ENCODE results near the gene RFX8.
"Not testable (repeated sequence)": the region's sequence is repeated elsewhere in the genome, so short reads cannot be mapped to it uniquely, and the experiment has no call there.

Gene RFX8

DNA sequence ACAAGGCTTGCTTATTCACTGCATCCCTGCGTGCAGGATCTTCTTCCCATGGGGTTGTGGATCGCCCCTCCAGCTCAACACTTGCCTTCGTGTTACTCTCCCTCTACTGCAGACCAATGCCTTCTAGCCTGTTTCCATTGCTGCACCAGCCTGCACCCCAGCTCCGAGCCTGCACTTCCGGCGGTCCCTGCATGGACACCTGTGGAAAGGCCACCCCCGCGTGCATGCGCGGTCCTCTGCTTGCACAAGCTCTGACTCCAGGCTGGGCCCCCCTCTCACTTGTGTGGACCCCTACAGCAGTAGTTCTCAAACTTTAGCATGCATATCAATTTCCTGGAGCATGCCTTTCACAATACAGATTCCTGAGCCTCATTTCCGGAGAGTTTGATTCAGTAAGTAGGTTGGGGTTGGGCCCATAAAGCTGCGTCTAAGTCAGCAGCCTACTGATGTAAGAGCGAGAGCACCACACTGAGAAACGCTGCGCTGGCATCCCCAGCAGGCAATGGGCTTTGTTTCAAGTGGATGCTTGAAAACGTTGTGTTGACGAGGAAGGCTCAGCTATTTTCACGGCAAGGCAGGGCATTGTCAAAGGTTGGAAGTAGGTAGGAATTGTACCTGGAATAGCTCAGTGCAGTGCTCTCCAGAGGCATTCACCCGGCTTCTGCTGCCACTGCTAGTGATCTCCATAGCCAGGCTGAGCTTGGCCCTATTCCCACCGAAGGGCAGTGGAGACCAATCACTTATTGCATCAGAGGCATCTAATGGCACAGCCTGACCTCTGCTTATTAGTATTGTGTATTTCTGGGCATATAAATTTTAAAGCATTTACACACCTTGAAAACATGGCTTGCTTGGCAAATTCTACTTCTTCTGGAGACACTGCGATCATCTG is 120.2 kb downstream of the RFX8 start:
- H3K4me2 ChIP-seq (ENCODE audit: low read depth, low read length, poor library complexity, severe bottlenecking) = no peak overlapping the region
- H3F3A ChIP-seq (ENCODE audit: insufficient read depth) = no peaks in the 10 kb centered on the region
- no peak overlapping the region for H2AFZ ChIP-seq (ENCODE audit: low read depth, low read length, severe bottlenecking)
- no peaks in the 10 kb centered on the region for H3K9me2 ChIP-seq (replicated peaks; ENCODE audit: insufficient read depth, low read length)
- H3K36me3 ChIP-seq (ENCODE audit: low read length) = no peaks in the 10 kb centered on the region
- H3K9ac ChIP-seq (ENCODE audit: low read length) = no peak overlapping the region
- H4K20me1 ChIP-seq (ENCODE audit: low read depth, low read length) = no peaks in the 10 kb centered on the region
- TF ChIP-seq, protein P1, sequence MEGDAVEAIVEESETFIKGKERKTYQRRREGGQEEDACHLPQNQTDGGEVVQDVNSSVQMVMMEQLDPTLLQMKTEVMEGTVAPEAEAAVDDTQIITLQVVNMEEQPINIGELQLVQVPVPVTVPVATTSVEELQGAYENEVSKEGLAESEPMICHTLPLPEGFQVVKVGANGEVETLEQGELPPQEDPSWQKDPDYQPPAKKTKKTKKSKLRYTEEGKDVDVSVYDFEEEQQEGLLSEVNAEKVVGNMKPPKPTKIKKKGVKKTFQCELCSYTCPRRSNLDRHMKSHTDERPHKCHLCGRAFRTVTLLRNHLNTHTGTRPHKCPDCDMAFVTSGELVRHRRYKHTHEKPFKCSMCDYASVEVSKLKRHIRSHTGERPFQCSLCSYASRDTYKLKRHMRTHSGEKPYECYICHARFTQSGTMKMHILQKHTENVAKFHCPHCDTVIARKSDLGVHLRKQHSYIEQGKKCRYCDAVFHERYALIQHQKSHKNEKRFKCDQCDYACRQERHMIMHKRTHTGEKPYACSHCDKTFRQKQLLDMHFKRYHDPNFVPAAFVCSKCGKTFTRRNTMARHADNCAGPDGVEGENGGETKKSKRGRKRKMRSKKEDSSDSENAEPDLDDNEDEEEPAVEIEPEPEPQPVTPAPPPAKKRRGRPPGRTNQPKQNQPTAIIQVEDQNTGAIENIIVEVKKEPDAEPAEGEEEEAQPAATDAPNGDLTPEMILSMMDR (IDR thresholded peaks at IDR 0.05; ENCODE audit: insufficient read depth, low read length, poor library complexity, severe bottlenecking) = no peak
- no peak for TF ChIP-seq EZH2phosphoT487 (conservative IDR thresholded peaks at IDR 0.05; ENCODE audit: low read length)
- H3K9me3 ChIP-seq (ENCODE audit: insufficient read depth, low read length) = no peaks in the 10 kb centered on the region
- no peak overlapping the region for H3K27ac ChIP-seq (ENCODE audit: low read depth, low read length)
- no peaks in the 10 kb centered on the region for H3K79me2 ChIP-seq (ENCODE audit: insufficient read depth, low read length)
- no peak overlapping the region for H3K4me3 ChIP-seq (ENCODE audit: insufficient read depth, low read length, poor library complexity, severe bottlenecking)
- no peaks in the 10 kb centered on the region for H3K27me3 ChIP-seq (ENCODE audit: low read length)

DNA sequence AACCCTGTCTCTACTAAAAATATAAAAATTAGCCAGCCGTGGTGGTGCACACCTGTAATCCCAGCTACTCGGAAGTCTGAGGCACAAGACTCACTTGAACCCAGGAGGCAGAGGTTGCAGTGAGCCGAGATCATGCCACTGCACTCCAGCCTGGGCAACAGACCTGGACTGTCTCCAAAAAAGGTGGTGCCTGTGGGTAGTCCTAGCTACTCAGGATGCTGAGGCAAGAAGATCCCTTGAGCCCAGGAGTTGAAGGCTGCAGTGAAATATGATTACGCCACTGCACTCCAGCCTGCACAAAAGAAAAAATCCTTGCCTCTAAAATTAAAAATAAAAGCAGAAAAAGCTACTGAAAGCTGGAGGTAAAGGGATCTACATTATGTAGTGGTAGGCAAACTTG is 122.3 kb downstream of the RFX8 start:
- H3K9ac ChIP-seq (ENCODE audit: low read length); H3K27me3 ChIP-seq (ENCODE audit: low read length); H3K27ac ChIP-seq (ENCODE audit: low read depth, low read length); H4K20me1 ChIP-seq (ENCODE audit: low read depth, low read length); H3K79me2 ChIP-seq (ENCODE audit: insufficient read depth, low read length); H3K9me2 ChIP-seq (replicated peaks; ENCODE audit: insufficient read depth, low read length); H3K36me3 ChIP-seq (ENCODE audit: low read length); H3K4me3 ChIP-seq (ENCODE audit: insufficient read depth, low read length, poor library complexity, severe bottlenecking); H3F3A ChIP-seq (ENCODE audit: insufficient read depth); H3K4me2 ChIP-seq (ENCODE audit: low read depth, low read length, poor library complexity, severe bottlenecking); H2AFZ ChIP-seq (ENCODE audit: low read depth, low read length, severe bottlenecking); H3K9me3 ChIP-seq (ENCODE audit: insufficient read depth, low read length): not testable (repeated sequence)

DNA sequence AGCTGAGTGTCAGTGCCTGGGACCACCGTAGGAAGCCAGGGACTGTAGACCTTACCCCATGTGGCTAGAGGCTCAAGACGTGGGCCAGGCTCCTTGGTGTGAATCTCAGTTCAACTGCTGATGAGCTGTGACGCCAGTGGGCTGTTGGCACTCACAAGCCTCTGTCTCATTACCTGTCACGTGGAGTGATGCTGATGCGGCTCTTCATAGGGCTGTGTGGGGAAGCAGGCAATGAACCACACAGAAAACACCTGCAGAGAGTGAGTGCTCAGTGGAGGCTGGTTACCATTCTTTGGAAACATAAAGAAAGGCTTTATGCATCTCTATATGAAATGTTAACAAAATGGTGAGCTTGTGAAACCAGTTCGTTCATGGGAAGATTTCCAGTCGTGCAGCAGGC is 123.7 kb downstream of the RFX8 start:
- Histone ChIP-seq H3K27ac (ENCODE audit: low read depth, low read length) (no peak overlapping the region), H3K4me2 (ENCODE audit: low read depth, low read length, poor library complexity, severe bottlenecking) (no peak overlapping the region), H2AFZ (ENCODE audit: low read depth, low read length, severe bottlenecking) (no peak overlapping the region), H3K4me3 (ENCODE audit: insufficient read depth, low read length, poor library complexity, severe bottlenecking) (no peak overlapping the region), H3K79me2 (ENCODE audit: insufficient read depth, low read length) (no peaks in the 10 kb centered on the region), H3K36me3 (ENCODE audit: low read length) (no peaks in the 10 kb centered on the region), H3K9me2 (replicated peaks; ENCODE audit: insufficient read depth, low read length) (no peaks in the 10 kb centered on the region), H3K27me3 (ENCODE audit: low read length) (no peaks in the 10 kb centered on the region), H3F3A (ENCODE audit: insufficient read depth) (no peaks in the 10 kb centered on the region), H4K20me1 (ENCODE audit: low read depth, low read length) (no peaks in the 10 kb centered on the region), H3K9ac (ENCODE audit: low read length) (no peak overlapping the region), H3K9me3 (ENCODE audit: insufficient read depth, low read length) (no peaks in the 10 kb centered on the region)
- TF ChIP-seq EZH2phosphoT487 (conservative IDR thresholded peaks at IDR 0.05; ENCODE audit: low read length) = no peak
- TF ChIP-seq, protein P1 (IDR thresholded peaks at IDR 0.05; ENCODE audit: insufficient read depth, low read length, poor library complexity, severe bottlenecking) = no peak

DNA sequence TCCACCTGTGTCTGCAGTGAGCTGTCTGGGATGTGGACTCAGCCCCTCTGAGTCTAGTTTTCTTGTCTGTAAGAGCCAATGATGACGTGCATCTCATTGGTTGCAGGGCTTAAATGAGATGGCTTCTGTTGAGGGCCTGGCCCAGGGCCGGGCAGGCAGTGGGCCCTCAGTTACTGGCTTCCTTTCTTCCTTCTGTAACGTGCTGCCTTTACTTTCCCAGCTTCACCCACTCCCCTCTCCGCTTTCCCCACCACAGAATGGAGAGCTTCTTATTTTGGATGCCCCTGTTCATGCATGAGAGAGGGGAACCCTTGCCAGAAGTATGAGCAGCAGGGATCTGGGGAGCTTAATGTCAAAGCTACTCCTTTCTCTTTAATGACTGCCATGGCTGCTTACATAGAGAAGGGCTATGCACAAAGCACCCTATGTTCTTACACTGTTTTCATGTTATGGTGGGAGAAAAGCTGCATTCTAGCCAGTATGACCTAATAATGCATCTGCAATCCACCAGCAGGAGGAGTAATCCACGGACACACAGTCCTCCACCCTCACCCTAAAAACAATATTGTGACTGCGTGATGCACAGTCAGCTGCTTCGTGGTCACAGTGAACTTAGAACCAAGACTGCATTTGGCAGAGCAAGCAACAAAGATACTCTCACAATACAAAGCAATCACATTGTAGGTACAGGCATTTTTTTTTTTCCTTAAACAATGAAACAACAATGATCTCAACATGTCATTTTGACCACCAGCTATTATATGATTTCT is 124.8 kb downstream of the RFX8 start:
- no peak overlapping the region for H3K4me3 ChIP-seq (ENCODE audit: insufficient read depth, low read length, poor library complexity, severe bottlenecking)
- H2AFZ ChIP-seq (ENCODE audit: low read depth, low read length, severe bottlenecking) = no peak overlapping the region
- no peak overlapping the region for H3K9ac ChIP-seq (ENCODE audit: low read length)
- no peaks in the 10 kb centered on the region for H3K9me2 ChIP-seq (replicated peaks; ENCODE audit: insufficient read depth, low read length)
- no peaks in the 10 kb centered on the region for H4K20me1 ChIP-seq (ENCODE audit: low read depth, low read length)
- TF ChIP-seq, protein P1 (IDR thresholded peaks at IDR 0.05; ENCODE audit: insufficient read depth, low read length, poor library complexity, severe bottlenecking) = no peak
- no peak for TF ChIP-seq EZH2phosphoT487 (conservative IDR thresholded peaks at IDR 0.05; ENCODE audit: low read length)
- H3K79me2 ChIP-seq (ENCODE audit: insufficient read depth, low read length) = no peaks in the 10 kb centered on the region
- H3F3A ChIP-seq (ENCODE audit: insufficient read depth) = no peaks in the 10 kb centered on the region
- no peaks in the 10 kb centered on the region for H3K36me3 ChIP-seq (ENCODE audit: low read length)
- no peak overlapping the region for H3K4me2 ChIP-seq (ENCODE audit: low read depth, low read length, poor library complexity, severe bottlenecking)
- no peak overlapping the region for H3K27ac ChIP-seq (ENCODE audit: low read depth, low read length)
- H3K9me3 ChIP-seq (ENCODE audit: insufficient read depth, low read length) = no peaks in the 10 kb centered on the region
- no peaks in the 10 kb centered on the region for H3K27me3 ChIP-seq (ENCODE audit: low read length)

Data from SU-DHL-6 (cell line).